NT2/D1 (cell line): ENCODE data around the gene SLC66A2.

Experiments
- SUZ12 ChIP-seq: IDR thresholded peaks from 2 replicates; pipeline ENCODE4 v1.6.1; 2011; ENCODE audit not compliant: insufficient read length, insufficient read depth; ENCODE audit errors: extremely low read depth
- YY1 ChIP-seq: IDR thresholded peaks from 2 replicates; pipeline ENCODE4 v1.6.1; 2011; ENCODE audit not compliant: insufficient read length, insufficient read depth
- ZNF274 ChIP-seq: IDR thresholded peaks from 2 replicates; pipeline ENCODE4 v1.6.1; 2011; ENCODE audit warnings: mild to moderate bottlenecking, low read depth, low read length

GRCh38 chr18:79986726-79987125 lies 35.3 kb upstream of the SLC66A2 start:
- TF ChIP-seq SUZ12: no peak
- no peak for TF ChIP-seq YY1
- TF ChIP-seq ZNF274: no peak
